Natural killer cell (primary cell): ENCODE measurements around the gene MTCP1. TPM values are rescaled to one million over a fixed set of nuclear protein-coding genes. Genes with fewer than 3 reads are reported as not detected.

Experiments
- ATAC-seq, 3 donors: fragments of 150-1000 bp in 2 of 3; fragments of 200-7000 bp in 1 of 3; cut with Tn5 transposase; 1 replicate in 1 of 3; 2 replicates in 2 of 3; pipeline ENCODE4 v1.10.0; 2021; ENCODE audit warnings: mild to moderate bottlenecking in 2 of 3, moderate library complexity in 2 of 3
- DNase-seq, 2 donors: peaks; one replicate each; pipeline versions ENCODE4 v3.0.0 to v3.0.0-alpha.2; 2013 to 2021; ENCODE audit warnings: mixed read lengths in 1 of 2
- H3K27ac ChIP-seq: one replicate; pipeline ENCODE4 v1.5.1; 2013; ENCODE audit warnings: mild to moderate bottlenecking, low read length
- H3K27me3 ChIP-seq: one replicate; pipeline ENCODE4 v1.6.1; 2013; ENCODE audit warnings: low read length; ENCODE audit not compliant: control insufficient read depth, insufficient read depth
- H3K36me3 ChIP-seq: one replicate; pipeline ENCODE4 v1.6.1; 2013; ENCODE audit warnings: low read length; ENCODE audit not compliant: control insufficient read depth, insufficient read depth
- H3K4me1 ChIP-seq: one replicate; pipeline ENCODE4 v1.6.1; 2013; ENCODE audit warnings: low read length; ENCODE audit not compliant: control insufficient read depth, insufficient read depth
- H3K4me3 ChIP-seq: one replicate; pipeline ENCODE4 v1.5.1; 2013; ENCODE audit warnings: low read length
- H3K9me3 ChIP-seq: one replicate; pipeline ENCODE4 v1.6.1; 2013; ENCODE audit warnings: low read length; ENCODE audit not compliant: control insufficient read depth, insufficient read depth
- H3K27ac Mint-ChIP-seq, 2 donors: one replicate each; pipeline ENCODE4 v1.8.0; 2022; ENCODE audit warnings: mild to moderate bottlenecking in 2 of 2, mixed read lengths in 2 of 2, moderate library complexity in 1 of 2
- H3K27me3 Mint-ChIP-seq, 2 donors: one replicate each; pipeline ENCODE4 v1.8.0; 2022; ENCODE audit warnings: low read depth in 2 of 2, mixed read lengths in 2 of 2
- H3K36me3 Mint-ChIP-seq: one replicate; pipeline ENCODE4 v1.8.0; 2022; ENCODE audit warnings: mixed read lengths
- H3K4me1 Mint-ChIP-seq, 2 donors: one replicate each; pipeline ENCODE4 v1.8.0; 2022; ENCODE audit warnings: mixed read lengths in 2 of 2
- H3K4me3 Mint-ChIP-seq: one replicate; pipeline ENCODE4 v1.8.0; 2022; ENCODE audit warnings: mild to moderate bottlenecking, moderate library complexity, mixed read lengths
- H3K9me3 Mint-ChIP-seq, 2 donors: one replicate each; pipeline ENCODE4 v1.8.0; 2022; ENCODE audit warnings: mixed read lengths in 2 of 2
- WGBS: methylation state at CpG from one replicate; pipeline ENCODE4 v1.1.7; 2013; ENCODE audit warnings: missing lambda C conversion rate; ENCODE audit not compliant: insufficient coverage; 5-methylcytosine and 5-hydroxymethylcytosine counted together
- intact Hi-C: fragments of 100-400 bp; cut with micrococcal nuclease; formaldehyde crosslinking; loops from one replicate; pipeline ENCODE4 v1.14.2; 2022
- total RNA-seq, 4 donors: library from RNA; stranded (reverse); fragments of 120-200 nt in 1 of 4; gene quantifications; one replicate each; pipeline versions ENCODE4 v1.2.3 to v1.2.4, GENCODE V29; 2013 to 2022
- TF ChIP-seq, protein P1 (sequence below): fragments of 200-600 bp; IDR thresholded peaks from one replicate; pipeline ENCODE4 v1.8.0; 2022; ENCODE audit warnings: antibody characterized with exemption

Gene MTCP1
- total RNA-seq, 3 donors from 2014 or later (not counting 1 experiment from before 2014, with no cell fraction given), result 12.1 to 17.3 (median 14.0) TPM

GRCh38 chrX:155112171-155112570 lies 41.2 kb upstream of the MTCP1 start:
- TF ChIP-seq, protein P1, sequence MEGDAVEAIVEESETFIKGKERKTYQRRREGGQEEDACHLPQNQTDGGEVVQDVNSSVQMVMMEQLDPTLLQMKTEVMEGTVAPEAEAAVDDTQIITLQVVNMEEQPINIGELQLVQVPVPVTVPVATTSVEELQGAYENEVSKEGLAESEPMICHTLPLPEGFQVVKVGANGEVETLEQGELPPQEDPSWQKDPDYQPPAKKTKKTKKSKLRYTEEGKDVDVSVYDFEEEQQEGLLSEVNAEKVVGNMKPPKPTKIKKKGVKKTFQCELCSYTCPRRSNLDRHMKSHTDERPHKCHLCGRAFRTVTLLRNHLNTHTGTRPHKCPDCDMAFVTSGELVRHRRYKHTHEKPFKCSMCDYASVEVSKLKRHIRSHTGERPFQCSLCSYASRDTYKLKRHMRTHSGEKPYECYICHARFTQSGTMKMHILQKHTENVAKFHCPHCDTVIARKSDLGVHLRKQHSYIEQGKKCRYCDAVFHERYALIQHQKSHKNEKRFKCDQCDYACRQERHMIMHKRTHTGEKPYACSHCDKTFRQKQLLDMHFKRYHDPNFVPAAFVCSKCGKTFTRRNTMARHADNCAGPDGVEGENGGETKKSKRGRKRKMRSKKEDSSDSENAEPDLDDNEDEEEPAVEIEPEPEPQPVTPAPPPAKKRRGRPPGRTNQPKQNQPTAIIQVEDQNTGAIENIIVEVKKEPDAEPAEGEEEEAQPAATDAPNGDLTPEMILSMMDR, result no peak
- Histone ChIP-seq H3K4me3 (no peak overlapping the region), H3K27ac (no peak overlapping the region), H3K27me3 (no peaks in the 10 kb centered on the region), H3K36me3 (peaks cover 10% of the 10 kb centered on the region), H3K4me1 (no peaks in the 10 kb centered on the region), H3K9me3 (no peaks in the 10 kb centered on the region)
- Mint-ChIP-seq H3K36me3 (no peaks in the 10 kb centered on the region), H3K27ac (no peak overlapping the region), H3K4me1 (no peaks in the 10 kb centered on the region), H3K27me3 (no peaks in the 10 kb centered on the region), H3K4me3 (no peak overlapping the region), H3K9me3 (no peaks in the 10 kb centered on the region)
- DNase-seq (no peak), ATAC-seq (no peak)
- WGBS, result 100% methylated on average over 1 of the region's 3 CpGs
- intact Hi-C loops, result no loop called here

GRCh38 chrX:155108427-155108826 lies 37.5 kb upstream of the MTCP1 start:
- Mint-ChIP-seq H3K4me1 (no peaks in the 10 kb centered on the region), H3K27me3 (no peaks in the 10 kb centered on the region), H3K36me3 (peaks cover 7% of the 10 kb centered on the region), H3K9me3 (no peaks in the 10 kb centered on the region), H3K4me3 (no peak overlapping the region), H3K27ac (no peak overlapping the region)
- no peaks in the 10 kb centered on the region for H3K4me1 ChIP-seq
- ATAC-seq (no peak), DNase-seq (no peak)
- TF ChIP-seq, protein P1, result no peak
- H3K27ac ChIP-seq, result no peak overlapping the region
- no peaks in the 10 kb centered on the region for H3K9me3 ChIP-seq
- H3K4me3 ChIP-seq, result no peak overlapping the region
- intact Hi-C loops, result no loop called here
- peaks cover 2% of the 10 kb centered on the region for H3K36me3 ChIP-seq
- H3K27me3 ChIP-seq, result no peaks in the 10 kb centered on the region

DNA sequence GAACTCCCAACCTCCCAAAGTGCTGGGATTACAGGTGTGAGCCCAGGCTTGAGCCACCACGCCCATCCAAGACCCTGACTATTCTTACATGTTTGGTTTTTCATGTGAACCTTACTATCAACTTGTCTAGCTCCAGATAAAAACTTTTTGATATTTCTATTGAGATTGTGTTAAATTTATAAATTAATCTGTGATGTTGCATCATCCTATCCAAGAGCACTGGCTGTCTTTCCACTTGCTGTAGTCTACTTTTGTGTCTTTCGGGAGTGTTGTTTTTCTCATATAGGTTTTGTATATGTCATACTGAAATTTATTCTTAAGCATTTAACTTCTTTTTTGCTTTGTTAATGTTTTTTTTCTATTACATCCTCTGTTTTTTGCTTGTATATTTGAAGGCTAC lies 35.0 kb upstream of the MTCP1 start:
- H3K27ac Mint-ChIP-seq, result no peak overlapping the region
- peaks cover 7% of the 10 kb centered on the region for H3K36me3 Mint-ChIP-seq
- peaks cover 4% of the 10 kb centered on the region for H3K36me3 ChIP-seq

More for the DNA sequence above, 35.0 kb upstream of the MTCP1 start:
- Histone ChIP-seq H3K27me3 (no peaks in the 10 kb centered on the region), H3K9me3 (no peaks in the 10 kb centered on the region), H3K27ac (no peak overlapping the region), H3K4me1 (no peaks in the 10 kb centered on the region), H3K4me3 (no peak overlapping the region)
- ATAC-seq (no peak), DNase-seq (no peak)
- Mint-ChIP-seq H3K9me3 (no peaks in the 10 kb centered on the region), H3K27me3 (no peaks in the 10 kb centered on the region), H3K4me3 (no peak overlapping the region), H3K4me1 (no peaks in the 10 kb centered on the region)
- TF ChIP-seq, protein P1, result no peak
- WGBS, result no CpG with 5 or more reads among the region's 2 CpGs
- intact Hi-C loops, result no loop called here
